ENCODE measurements around the gene ZNF74.

ZNF74 gene

GRCh38 chr22:20386972-20387371 is 7.0 kb upstream of the ZNF74 start:
- Histone ChIP-seq H4K91ac (ENCODE audit: low read depth, low read length, poor library complexity) (no peak overlapping the region), H3K4me2 (ENCODE audit: insufficient read depth, low read length, poor library complexity, severe bottlenecking) (no peak overlapping the region), H3K18ac (ENCODE audit: low read length) (no peak overlapping the region), H4K8ac (ENCODE audit: low read depth, low read length) (no peak overlapping the region), H3K4ac (ENCODE audit: low read length) (no peak overlapping the region), H3K14ac (ENCODE audit: low read length) (no peak overlapping the region), H2AFZ (ENCODE audit: low read length) (no peak overlapping the region), H3K4me3 (ENCODE audit: low read length in 2 of 2) (no peak overlapping the region), H3K4me1 (ENCODE audit: control insufficient read depth in 2 of 2, insufficient read depth in 1 of 2, low read depth in 1 of 2, low read length in 2 of 2) (no peaks in the 10 kb centered on the region), H2AK5ac (ENCODE audit: low read depth, low read length) (no peak overlapping the region), H3K9ac (ENCODE audit: low read depth, low read length, poor library complexity) (no peak overlapping the region), H2BK5ac (ENCODE audit: low read length) (no peak overlapping the region), H3K79me1 (ENCODE audit: low read depth, low read length) (no peaks in the 10 kb centered on the region), H3K23ac (ENCODE audit: low read depth, low read length, poor library complexity) (no peak overlapping the region), H2BK12ac (ENCODE audit: low read length) (no peak overlapping the region), H2BK120ac (ENCODE audit: low read depth, low read length) (no peak overlapping the region), H3K9me3 (replicated peaks in 1 of 2; ENCODE audit: control insufficient read depth in 2 of 2, insufficient read depth in 1 of 2, low read depth in 1 of 2, low read length in 2 of 2) (peaks cover 0 to 2% of the 10 kb centered on the region in 2 donors), H2BK15ac (ENCODE audit: low read length) (no peak overlapping the region), H3K36me3 (replicated peaks in 1 of 2; ENCODE audit: control insufficient read depth in 2 of 2, insufficient read depth in 2 of 2, low read length in 2 of 2) (peaks cover 0 to 1% of the 10 kb centered on the region in 2 donors), H3K27me3 (ENCODE audit: control insufficient read depth in 3 of 3, insufficient read depth in 3 of 3, low read depth in 1 of 3, low read length in 3 of 3) (no peaks in the 10 kb centered on the region), H3K27ac (replicated peaks; ENCODE audit: low read length) (no peak overlapping the region)
- DNase-seq (ENCODE audit: low spot score) = no peak
- WGBS, 2 donors (ENCODE audit: extremely low coverage in 2 of 2, insufficient read length in 2 of 2, insufficient replicate concordance in 1 of 2) = no CpG with 5 or more reads among the region's 4 CpGs

GRCh38 chr22:20388200-20388599 is 5.8 kb upstream of the ZNF74 start:
- H4K8ac ChIP-seq (ENCODE audit: low read depth, low read length) = no peak overlapping the region
- H4K91ac ChIP-seq (ENCODE audit: low read depth, low read length, poor library complexity) = no peak overlapping the region
- no peak overlapping the region for H2BK5ac ChIP-seq (ENCODE audit: low read length)
- H3K27me3 ChIP-seq (ENCODE audit: control insufficient read depth in 3 of 3, insufficient read depth in 3 of 3, low read depth in 1 of 3, low read length in 3 of 3) = no peaks in the 10 kb centered on the region
- H2BK120ac ChIP-seq (ENCODE audit: low read depth, low read length) = no peak overlapping the region
- no peak overlapping the region for H2AFZ ChIP-seq (ENCODE audit: low read length)
- H3K4me3 ChIP-seq (ENCODE audit: low read length in 2 of 2) = no peak overlapping the region
- H2AK5ac ChIP-seq (ENCODE audit: low read depth, low read length) = no peak overlapping the region
- peaks cover 0 to 1% of the 10 kb centered on the region in 2 donors for H3K36me3 ChIP-seq (replicated peaks in 1 of 2; ENCODE audit: control insufficient read depth in 2 of 2, insufficient read depth in 2 of 2, low read length in 2 of 2)
- no peak overlapping the region for H2BK12ac ChIP-seq (ENCODE audit: low read length)
- no peaks in the 10 kb centered on the region for H3K4me1 ChIP-seq (ENCODE audit: control insufficient read depth in 2 of 2, insufficient read depth in 1 of 2, low read depth in 1 of 2, low read length in 2 of 2)
- no peak overlapping the region for H3K27ac ChIP-seq (replicated peaks; ENCODE audit: low read length)
- DNase-seq (ENCODE audit: low spot score) = no peak
- no peak overlapping the region for H2BK15ac ChIP-seq (ENCODE audit: low read length)
- no peak overlapping the region for H3K23ac ChIP-seq (ENCODE audit: low read depth, low read length, poor library complexity)
- H3K14ac ChIP-seq (ENCODE audit: low read length) = no peak overlapping the region
- H3K9ac ChIP-seq (ENCODE audit: low read depth, low read length, poor library complexity) = no peak overlapping the region
- no peaks in the 10 kb centered on the region for H3K79me1 ChIP-seq (ENCODE audit: low read depth, low read length)
- H3K9me3 ChIP-seq (replicated peaks in 1 of 2; ENCODE audit: control insufficient read depth in 2 of 2, insufficient read depth in 1 of 2, low read depth in 1 of 2, low read length in 2 of 2) = peaks cover 2 to 3% of the 10 kb centered on the region in 2 donors
- no peak overlapping the region for H3K18ac ChIP-seq (ENCODE audit: low read length)
- no peak overlapping the region for H3K4me2 ChIP-seq (ENCODE audit: insufficient read depth, low read length, poor library complexity, severe bottlenecking)
- no peak overlapping the region for H3K4ac ChIP-seq (ENCODE audit: low read length)

GRCh38 chr22:20389288-20389687 is 4.7 kb upstream of the ZNF74 start:
- Histone ChIP-seq H3K4me2 (ENCODE audit: insufficient read depth, low read length, poor library complexity, severe bottlenecking) (no peak overlapping the region), H3K9ac (ENCODE audit: low read depth, low read length, poor library complexity) (no peak overlapping the region), H2BK15ac (ENCODE audit: low read length) (no peak overlapping the region), H2AK5ac (ENCODE audit: low read depth, low read length) (no peak overlapping the region), H4K91ac (ENCODE audit: low read depth, low read length, poor library complexity) (no peak overlapping the region), H4K8ac (ENCODE audit: low read depth, low read length) (no peak overlapping the region), H3K23ac (ENCODE audit: low read depth, low read length, poor library complexity) (no peak overlapping the region), H2BK12ac (ENCODE audit: low read length) (no peak overlapping the region), H3K4me3 (ENCODE audit: low read length in 2 of 2) (no peak overlapping the region), H3K4me1 (ENCODE audit: control insufficient read depth in 2 of 2, insufficient read depth in 1 of 2, low read depth in 1 of 2, low read length in 2 of 2) (peaks cover 0 to 5% of the 10 kb centered on the region in 2 donors), H2AFZ (ENCODE audit: low read length) (no peak overlapping the region), H2BK5ac (ENCODE audit: low read length) (no peak overlapping the region), H3K27me3 (ENCODE audit: control insufficient read depth in 3 of 3, insufficient read depth in 3 of 3, low read depth in 1 of 3, low read length in 3 of 3) (no peaks in the 10 kb centered on the region), H3K14ac (ENCODE audit: low read length) (no peak overlapping the region), H3K18ac (ENCODE audit: low read length) (no peak overlapping the region), H3K36me3 (replicated peaks in 1 of 2; ENCODE audit: control insufficient read depth in 2 of 2, insufficient read depth in 2 of 2, low read length in 2 of 2) (peaks cover 0 to 1% of the 10 kb centered on the region in 2 donors), H3K27ac (replicated peaks; ENCODE audit: low read length) (no peak overlapping the region), H3K4ac (ENCODE audit: low read length) (no peak overlapping the region), H3K9me3 (replicated peaks in 1 of 2; ENCODE audit: control insufficient read depth in 2 of 2, insufficient read depth in 1 of 2, low read depth in 1 of 2, low read length in 2 of 2) (peaks cover 2 to 3% of the 10 kb centered on the region in 2 donors), H2BK120ac (ENCODE audit: low read depth, low read length) (no peak overlapping the region), H3K79me1 (ENCODE audit: low read depth, low read length) (no peaks in the 10 kb centered on the region)
- no CpG with 5 or more reads among the region's 6 CpGs for WGBS, 2 donors (ENCODE audit: extremely low coverage in 2 of 2, insufficient read length in 2 of 2, insufficient replicate concordance in 1 of 2)
- DNase-seq (ENCODE audit: low spot score) = no peak

- Histone ChIP-seq H3K79me1 (ENCODE audit: low read depth, low read length) (peaks cover 5% of the 10 kb centered on the region), H3K4me1 (ENCODE audit: control insufficient read depth in 2 of 2, insufficient read depth in 1 of 2, low read depth in 1 of 2, low read length in 2 of 2) (peaks cover 6 to 10% of the 10 kb centered on the region in 2 donors), H4K91ac (ENCODE audit: low read depth, low read length, poor library complexity) (no peak overlapping the region), H3K27me3 (ENCODE audit: control insufficient read depth in 3 of 3, insufficient read depth in 3 of 3, low read depth in 1 of 3, low read length in 3 of 3) (no peaks in the 10 kb centered on the region), H2AFZ (ENCODE audit: low read length) (no peak overlapping the region), H3K9me3 (replicated peaks in 1 of 2; ENCODE audit: control insufficient read depth in 2 of 2, insufficient read depth in 1 of 2, low read depth in 1 of 2, low read length in 2 of 2) (peaks cover 2 to 3% of the 10 kb centered on the region in 2 donors), H3K36me3 (replicated peaks in 1 of 2; ENCODE audit: control insufficient read depth in 2 of 2, insufficient read depth in 2 of 2, low read length in 2 of 2) (peaks cover 1 to 5% of the 10 kb centered on the region in 2 donors), H2BK12ac (ENCODE audit: low read length) (no peak overlapping the region), H3K18ac (ENCODE audit: low read length) (no peak overlapping the region), H2BK15ac (ENCODE audit: low read length) (no peak overlapping the region), H3K14ac (ENCODE audit: low read length) (no peak overlapping the region), H3K23ac (ENCODE audit: low read depth, low read length, poor library complexity) (peak overlapping the region; percentile 12), H3K4me3 (ENCODE audit: low read length in 2 of 2) (peak overlapping the region in 1 of 2 donors; percentile 14), H3K4me2 (ENCODE audit: insufficient read depth, low read length, poor library complexity, severe bottlenecking) (no peak overlapping the region), H4K8ac (ENCODE audit: low read depth, low read length) (no peak overlapping the region), H2BK120ac (ENCODE audit: low read depth, low read length) (no peak overlapping the region), H3K9ac (ENCODE audit: low read depth, low read length, poor library complexity) (no peak overlapping the region), H3K4ac (ENCODE audit: low read length) (no peak overlapping the region), H2BK5ac (ENCODE audit: low read length) (no peak overlapping the region), H3K27ac (replicated peaks; ENCODE audit: low read length) (no peak overlapping the region), H2AK5ac (ENCODE audit: low read depth, low read length) (no peak overlapping the region)
- no peak for DNase-seq (ENCODE audit: low spot score)
- WGBS, 2 donors (ENCODE audit: extremely low coverage in 2 of 2, insufficient read length in 2 of 2, insufficient replicate concordance in 1 of 2) = no CpG with 5 or more reads among the region's 5 CpGs
These were observed 3.5 kb upstream of the ZNF74 start for GRCh38 chr22:20390394-20390907.
